ENCODE results near the gene PLTP.

Gene PLTP

GRCh38 chr20:45890985-45891983 lies 20.7 kb downstream of the PLTP start, which contains the start of the genes CTSA and NEURL2:
Gene CTSA, plus strand, starts transcription at chr20:45891335. Its CDS starts 234 bp downstream, at chr20:45891569.
Gene NEURL2, minus strand, starts transcription at chr20:45891208. Its CDS starts 217 bp downstream, at chr20:45890991.
- TF ChIP-seq CTCF (conservative IDR thresholded peaks at IDR 0.05) = no peak
- H3K27ac ChIP-seq = peak within 1 kb of the TSS; percentile 81

GRCh38 chr20:45890077-45890984 lies 21.6 kb downstream of the PLTP start:
- no peak for TF ChIP-seq CTCF (conservative IDR thresholded peaks at IDR 0.05)
- peak overlapping the region; percentile 81 for H3K27ac ChIP-seq

- no peak overlapping the region for H3K27ac ChIP-seq
- TF ChIP-seq CTCF (conservative IDR thresholded peaks at IDR 0.05) = no peak
These were observed 23.3 kb downstream of the PLTP start for GRCh38 chr20:45888681-45889080.

- no peak for TF ChIP-seq CTCF (conservative IDR thresholded peaks at IDR 0.05)
These were observed 24.6 kb downstream of the PLTP start, which contains the start of gene SPATA25 for GRCh38 chr20:45887346-45887715. Gene SPATA25, minus strand, starts transcription at chr20:45887622. Its CDS starts 32 bp downstream, at chr20:45887590.

GRCh38 chr20:45886590-45887345 lies 25.2 kb downstream of the PLTP start:
- H3K27ac ChIP-seq = no peak overlapping the region
- TF ChIP-seq CTCF (conservative IDR thresholded peaks at IDR 0.05) = no peak

More at GRCh38 chr20:45887346-45887715, 24.6 kb downstream of the PLTP start, which contains the start of gene SPATA25:
- no peak within 1 kb of the TSS for H3K27ac ChIP-seq

GRCh38 chr20:45883100-45883469 lies 28.9 kb downstream of the PLTP start:
- no peak for TF ChIP-seq CTCF (conservative IDR thresholded peaks at IDR 0.05)
- H3K27ac ChIP-seq = no peak overlapping the region

Measured in VCaP (cell line).